Neural cell (in vitro differentiated cells): ENCODE data around the gene MTMR3. TPM values are rescaled to one million over a fixed set of nuclear protein-coding genes. Genes with fewer than 3 reads are reported as not detected.

Experiments used
- H2AFZ ChIP-seq: fragments of 200-600, 300-800 bp; sonication (generic), shearing (Covaris generic); 2 replicates; pipeline ENCODE4 v1.6.0; 2014; ENCODE audit warnings: low read depth, mild to moderate bottlenecking, antibody characterized with exemption, low read length, moderate library complexity
- H3F3A ChIP-seq: fragments of 200-600 bp; shearing (Covaris generic); 2 replicates; pipeline ENCODE4 v1.6.1; 2016; ENCODE audit warnings: mild to moderate bottlenecking, moderate library complexity, mixed read lengths, antibody characterized with exemption, low read length; ENCODE audit not compliant: insufficient read depth, poor library complexity, severe bottlenecking
- H3K27ac ChIP-seq: fragments of 200-600, 300-800 bp; sonication (generic), shearing (Covaris generic); 2 replicates; pipeline ENCODE4 v1.5.1; 2014; ENCODE audit warnings: mild to moderate bottlenecking, low read length, moderate library complexity
- H3K27me3 ChIP-seq: fragments of 300-800, 200-600 bp; sonication (generic), shearing (Covaris generic); 2 replicates; pipeline ENCODE4 v1.6.0; 2014; ENCODE audit warnings: mild to moderate bottlenecking, low read depth, low read length, moderate library complexity; ENCODE audit not compliant: insufficient read depth
- H3K36me3 ChIP-seq: fragments of 300-800, 200-600 bp; sonication (generic), shearing (Covaris generic); 2 replicates; pipeline ENCODE4 v1.5.1; 2014; ENCODE audit warnings: mild to moderate bottlenecking, antibody characterized with exemption, low read length, moderate library complexity; ENCODE audit not compliant: insufficient read depth
- H3K4me2 ChIP-seq: fragments of 300-800, 200-600 bp; sonication (generic), shearing (Covaris generic); 2 replicates; pipeline ENCODE4 v1.6.0; 2014; ENCODE audit warnings: mild to moderate bottlenecking, low read length
- H3K4me3 ChIP-seq: fragments of 300-800, 200-600 bp; sonication (generic), shearing (Covaris generic); 2 replicates; pipeline ENCODE4 v1.5.1; 2014; ENCODE audit warnings: mild to moderate bottlenecking, low read length, moderate library complexity
- H3K79me2 ChIP-seq: fragments of 200-600 bp; shearing (Covaris generic); replicated peaks from 2 replicates; pipeline ENCODE4 v1.6.0; 2014; ENCODE audit warnings: mild to moderate bottlenecking, low read length, moderate library complexity; ENCODE audit not compliant: insufficient read depth
- H3K9ac ChIP-seq: fragments of 300-800, 200-600 bp; sonication (generic), shearing (Covaris generic); 2 replicates; pipeline ENCODE4 v1.6.1; 2016; ENCODE audit warnings: mild to moderate bottlenecking, low read length, mixed read lengths
- H3K9me2 ChIP-seq: fragments of 200-600 bp; shearing (Covaris generic); 2 replicates; pipeline ENCODE4 v1.6.1; 2016; ENCODE audit warnings: mild to moderate bottlenecking, low read length, mixed read lengths; ENCODE audit not compliant: insufficient read depth
- H3K9me3 ChIP-seq: fragments of 200-600, 300-800 bp; sonication (generic), shearing (Covaris generic); 2 replicates; pipeline ENCODE4 v1.6.1; 2016; ENCODE audit warnings: mild to moderate bottlenecking, mixed run types, low read length, moderate library complexity, mixed read lengths
- H4K20me1 ChIP-seq: fragments of 200-600 bp; shearing (Covaris generic); 2 replicates; pipeline ENCODE4 v1.6.1; 2016; ENCODE audit warnings: mild to moderate bottlenecking, mixed run types; ENCODE audit not compliant: insufficient read depth
- CTCF ChIP-seq: fragments of 450-650 bp; IDR thresholded peaks from 2 replicates; pipeline ENCODE4 v1.5.1; 2014; ENCODE audit warnings: antibody characterized with exemption, mild to moderate bottlenecking, moderate library complexity; ENCODE audit not compliant: poor library complexity, severe bottlenecking
- EP300 ChIP-seq: fragments of 450-650 bp; conservative IDR thresholded peaks from 2 replicates; pipeline ENCODE4 v1.6.1; 2014; ENCODE audit warnings: antibody characterized with exemption, mild to moderate bottlenecking, moderate library complexity; ENCODE audit not compliant: poor library complexity, severe bottlenecking
- EZH2 ChIP-seq: fragments of 200-600, 300-800 bp; shearing (Covaris generic), sonication (generic); IDR thresholded peaks from 2 replicates; pipeline ENCODE4 v1.6.1; 2014; ENCODE audit warnings: antibody characterized with exemption, low read length, borderline replicate concordance, mild to moderate bottlenecking; ENCODE audit not compliant: insufficient read depth, poor library complexity, severe bottlenecking
- MXI1 ChIP-seq: fragments of 450-650 bp; conservative IDR thresholded peaks from 2 replicates; pipeline ENCODE4 v1.6.1; 2014; ENCODE audit warnings: antibody characterized with exemption, mild to moderate bottlenecking; ENCODE audit not compliant: poor library complexity, severe bottlenecking
- POLR2AphosphoS5 ChIP-seq: IDR thresholded peaks from 2 replicates; pipeline ENCODE4 v1.6.1; 2012
- RAD21 ChIP-seq: fragments of 450-650 bp; conservative IDR thresholded peaks from 2 replicates; pipeline ENCODE4 v1.6.1; 2014; ENCODE audit warnings: antibody characterized with exemption, mild to moderate bottlenecking, moderate library complexity
- REST ChIP-seq: IDR thresholded peaks from 2 replicates; pipeline ENCODE4 v1.6.1; 2012; ENCODE audit warnings: borderline replicate concordance
- SMC3 ChIP-seq: fragments of 450-650 bp; conservative IDR thresholded peaks from 2 replicates; pipeline ENCODE4 v1.6.1; 2014; ENCODE audit warnings: antibody characterized with exemption, mild to moderate bottlenecking, moderate library complexity; ENCODE audit not compliant: poor library complexity
- TAF1 ChIP-seq: IDR thresholded peaks from 2 replicates; pipeline ENCODE4 v1.6.1; 2012; ENCODE audit warnings: low read depth
- polyA plus RNA-seq: library from polyadenylated mRNA; depleted of rRNA; stranded (reverse); fragments of >200 nt; gene quantifications from 2 replicates; pipeline ENCODE4 v1.2.3, GENCODE V29; 2014

Gene MTMR3
- polyA plus RNA-seq, 1 donor from 2014 or later, result 46.7 TPM

GRCh38 chr22:30077279-30077880, 194.4 kb downstream of the MTMR3 start:
- H3K27me3 ChIP-seq, result no peaks in the 10 kb centered on the region
- no peaks in the 10 kb centered on the region for H3F3A ChIP-seq
- no peaks in the 10 kb centered on the region for H3K79me2 ChIP-seq
- H3K27ac ChIP-seq, result no peak overlapping the region
- no peaks in the 10 kb centered on the region for H3K9me2 ChIP-seq
- H2AFZ ChIP-seq, result no peak overlapping the region
- H3K4me2 ChIP-seq, result no peak overlapping the region
- H3K4me3 ChIP-seq, result no peak overlapping the region
- no peak overlapping the region for H3K9ac ChIP-seq
- no peaks in the 10 kb centered on the region for H3K9me3 ChIP-seq
- no peaks in the 10 kb centered on the region for H3K36me3 ChIP-seq
- no peaks in the 10 kb centered on the region for H4K20me1 ChIP-seq
- TF ChIP-seq EP300, result no peak
- TF ChIP-seq POLR2AphosphoS5, result no peak
- no peak for TF ChIP-seq TAF1
- TF ChIP-seq REST, result no peak
- TF ChIP-seq SMC3, result no peak
- TF ChIP-seq EZH2, result no peak
- TF ChIP-seq CTCF, result no peak

GRCh38 chr22:30078320-30079311, 195.6 kb downstream of the MTMR3 start:
- Histone ChIP-seq H3K4me3 (no peak overlapping the region), H3K9me2 (no peaks in the 10 kb centered on the region), H3K9ac (no peak overlapping the region), H3K27ac (no peak overlapping the region), H3K9me3 (no peaks in the 10 kb centered on the region), H3K4me2 (no peak overlapping the region), H3K27me3 (no peaks in the 10 kb centered on the region), H4K20me1 (no peaks in the 10 kb centered on the region), H3K79me2 (no peaks in the 10 kb centered on the region), H3K36me3 (no peaks in the 10 kb centered on the region), H2AFZ (no peak overlapping the region), H3F3A (no peaks in the 10 kb centered on the region)
- no peak for TF ChIP-seq SMC3
- TF ChIP-seq EZH2, result no peak
- TF ChIP-seq CTCF, result no peak
- no peak for TF ChIP-seq RAD21
- TF ChIP-seq POLR2AphosphoS5, result no peak
- TF ChIP-seq EP300, result no peak
- TF ChIP-seq REST, result no peak
- no peak for TF ChIP-seq TAF1
- no peak for TF ChIP-seq MXI1
